T-cell (primary cell): ENCODE measurements around the gene CRYBG3. TPM values are rescaled to one million over a fixed set of nuclear protein-coding genes. Genes with fewer than 3 reads are reported as not detected.

Experiments used
- ATAC-seq, 4 experiments: fragments of 200-7000 bp in 3 of 4; fragments of 150-1000 bp in 1 of 4; cut with Tn5 transposase; replicated peaks in 1 of 4; 1 replicate in 3 of 4; 2 replicates in 1 of 4; pipeline ENCODE4 v1.10.0; 2021; ENCODE audit warnings: moderate library complexity in 3 of 4, mild to moderate bottlenecking in 2 of 4, moderate number of reproducible peaks in 1 of 4
- CTCF ChIA-PET, 2 donors: fragments of 300-600 bp; sonication (Branson Sonifier 250); formaldehyde crosslinking; loops; one replicate each; lab custom pipeline; 2022; ENCODE audit warnings: antibody characterized with exemption in 2 of 2; lab: Charles Lee
- POLR2A ChIA-PET, 2 donors: fragments of 300-600 bp; sonication (Branson Sonifier 250); formaldehyde crosslinking; loops; one replicate each; lab custom pipeline; 2022; ENCODE audit warnings: antibody characterized with exemption in 2 of 2; lab: Charles Lee
- DNase-seq, 35 experiments: peaks; one replicate each; pipeline versions ENCODE4 v3.0.0 to v3.0.0-alpha.2; 2013 to 2023
- H3K27ac ChIP-seq: one replicate; pipeline ENCODE4 v1.5.1; 2013; ENCODE audit warnings: low read length
- H3K27me3 ChIP-seq, 2 experiments: replicated peaks in 1 of 2; 1 replicate in 1 of 2; 2 replicates in 1 of 2; pipeline versions ENCODE4 v1.6.1 to v1.7.0; 2013; ENCODE audit warnings: low read length in 1 of 2, mixed read lengths in 1 of 2; ENCODE audit not compliant: control insufficient read depth in 2 of 2, insufficient read depth in 2 of 2; ENCODE audit errors: extremely low read depth in 1 of 2
- H3K36me3 ChIP-seq, 2 donors: 1 replicate in 1 of 2; 2 replicates in 1 of 2; pipeline versions ENCODE4 v1.6.1 to v1.7.0; 2013; ENCODE audit warnings: low read length in 1 of 2; ENCODE audit not compliant: control insufficient read depth in 2 of 2, insufficient read depth in 1 of 2; ENCODE audit errors: extremely low read depth in 1 of 2
- H3K4me1 ChIP-seq, 2 experiments: 1 replicate in 1 of 2; 2 replicates in 1 of 2; pipeline versions ENCODE4 v1.6.1 to v1.7.0; 2013; ENCODE audit warnings: low read length in 2 of 2, mixed read lengths in 1 of 2; ENCODE audit not compliant: insufficient read depth in 2 of 2, control insufficient read depth in 1 of 2; ENCODE audit errors: extremely low read depth in 1 of 2
- H3K4me3 ChIP-seq, 2 donors: 1 replicate in 1 of 2; 2 replicates in 1 of 2; pipeline versions ENCODE4 v1.5.1 to v1.7.0; 2013; ENCODE audit warnings: mild to moderate bottlenecking in 2 of 2, low read length in 1 of 2, moderate library complexity in 1 of 2; ENCODE audit not compliant: control insufficient read depth in 1 of 2; ENCODE audit errors: extremely low read depth in 1 of 2
- H3K9me3 ChIP-seq: 2 replicates; pipeline ENCODE4 v1.7.0; 2013
- H3K27ac Mint-ChIP-seq, 2 donors: one replicate each; pipeline ENCODE4 v1.8.0; 2020 to 2021; ENCODE audit warnings: mild to moderate bottlenecking in 2 of 2, mixed read lengths in 2 of 2
- H3K27me3 Mint-ChIP-seq, 2 donors: one replicate each; pipeline ENCODE4 v1.8.0; 2021 to 2022; ENCODE audit warnings: mixed read lengths in 2 of 2
- H3K36me3 Mint-ChIP-seq: one replicate; pipeline ENCODE4 v1.8.0; 2021; ENCODE audit warnings: mixed read lengths
- H3K4me1 Mint-ChIP-seq, 3 donors: one replicate each; pipeline ENCODE4 v1.8.0; 2020 to 2022; ENCODE audit warnings: mixed read lengths in 3 of 3, mild to moderate bottlenecking in 1 of 3
- H3K4me3 Mint-ChIP-seq, 3 donors: one replicate each; pipeline ENCODE4 v1.8.0; 2020 to 2022; ENCODE audit warnings: mild to moderate bottlenecking in 3 of 3, mixed read lengths in 3 of 3, moderate library complexity in 3 of 3
- H3K9me3 Mint-ChIP-seq, 3 donors: one replicate each; pipeline ENCODE4 v1.8.0; 2020 to 2022; ENCODE audit warnings: mixed read lengths in 3 of 3
- WGBS: methylation state at CpG from one replicate; pipeline ENCODE4 v1.1.5; 2013; ENCODE audit warnings: missing lambda C conversion rate; ENCODE audit not compliant: insufficient coverage; 5-methylcytosine and 5-hydroxymethylcytosine counted together
- total RNA-seq, 35 experiments: library from RNA in 6 of 35; stranded (reverse) in 6 of 35; fragments of 120-200 nt in 1 of 35; gene quantifications; one replicate each; pipeline versions ENCODE4 v1.2.1 to v1.2.4 and lab custom pipeline; 2013 to 2026

CRYBG3 gene
- total RNA-seq, 5 donors from 2014 or later (not counting 1 experiment from before 2014, with no cell fraction given) = 3.1 to 5.8 (median 5.3) TPM

GRCh38 chr3:97821287-97821773 lies 481 bp upstream of the CRYBG3 start:
- ATAC-seq (peak; percentile 54 to 66 (median 58)), DNase-seq (peak in 24 of 35 experiments; percentile 12 to 62 (median 40))
- Histone ChIP-seq H3K36me3 (no peaks in the 10 kb centered on the region), H3K9me3 (no peaks in the 10 kb centered on the region), H3K4me1 (peaks cover 2 to 20% of the 10 kb centered on the region in 2 experiments), H3K27ac (peak overlapping the region; percentile 74), H3K4me3 (peak overlapping the region; percentile 68 to 85), H3K27me3 (peaks cover 0 to 7% of the 10 kb centered on the region in 2 experiments)
- under 1% methylated on average over 23 of the region's 23 CpGs for WGBS
- Mint-ChIP-seq H3K27ac (peak overlapping the region; percentile 76 to 82), H3K4me1 (peaks cover 25 to 30% (median 26%) of the 10 kb centered on the region in 3 donors), H3K36me3 (no peaks in the 10 kb centered on the region), H3K4me3 (peak overlapping the region; percentile 92 to 96 (median 92)), H3K27me3 (peaks cover 0 to 12% of the 10 kb centered on the region in 2 donors), H3K9me3 (no peaks in the 10 kb centered on the region)
- POLR2A ChIA-PET = interaction anchor here (0.6 to 1.3 kb wide), 5 partner anchors 42 to 702 kb away, joined by 3 to 6 read pairs (median 3); partner anchors contain the start of gene CLDND1 (in 1 of the 2)
- CTCF ChIA-PET = interaction anchor here (0.5 to 2.1 kb wide), 12 partner anchors 18 to 219 kb away, joined by 3 to 9 read pairs (median 4); partner anchors contain the start of gene ARL6 (in 1 of the 2)

- peaks cover 2 to 20% of the 10 kb centered on the region in 2 experiments for H3K4me1 ChIP-seq
- no peak overlapping the region for H3K27ac ChIP-seq
These were observed 556 bp downstream of the CRYBG3 start for GRCh38 chr3:97822359-97822775.

GRCh38 chr3:97823046-97824004 lies 1.5 kb downstream of the CRYBG3 start:
- Histone ChIP-seq H3K36me3 (no peaks in the 10 kb centered on the region), H3K4me3 (peak overlapping the region in 1 of 2 donors; percentile 68), H3K27me3 (peaks cover 0 to 7% of the 10 kb centered on the region in 2 experiments), H3K9me3 (no peaks in the 10 kb centered on the region), H3K27ac (no peak overlapping the region), H3K4me1 (peaks cover 2 to 20% of the 10 kb centered on the region in 2 experiments)
- ATAC-seq = no peak
- no peaks in the 10 kb centered on the region for H3K36me3 Mint-ChIP-seq
- no peak for DNase-seq
- WGBS = 87% methylated on average over 9 of the region's 17 CpGs
- peak overlapping the region in 1 of 2 donors; percentile 3 for H3K27ac Mint-ChIP-seq
- H3K4me1 Mint-ChIP-seq = peaks cover 25 to 30% (median 26%) of the 10 kb centered on the region in 3 donors
- peak overlapping the region; percentile 92 to 96 (median 92) for H3K4me3 Mint-ChIP-seq
- no peaks in the 10 kb centered on the region for H3K9me3 Mint-ChIP-seq
- peaks cover 0 to 12% of the 10 kb centered on the region in 2 donors for H3K27me3 Mint-ChIP-seq
- ChIA-PET POLR2A (no interaction called here), CTCF (interaction anchor here in 1 of 2 donors (1.9 kb wide), 1 partner anchor 199 kb away, joined by 4 read pairs; no protein-coding TSS in a partner anchor)

More at GRCh38 chr3:97822359-97822775, 556 bp downstream of the CRYBG3 start:
- ATAC-seq (peak in 3 of 4 experiments; percentile 12 to 19 (median 17)), DNase-seq (peak in 12 of 35 experiments; percentile 0 to 31 (median 8))
- under 1% methylated on average over 19 of the region's 36 CpGs for whole genome bisulfite sequencing
- Histone ChIP-seq H3K9me3 (no peaks in the 10 kb centered on the region), H3K4me3 (peak overlapping the region; percentile 68 to 85), H3K27me3 (peaks cover 0 to 7% of the 10 kb centered on the region in 2 experiments), H3K36me3 (no peaks in the 10 kb centered on the region)
- Mint-ChIP-seq H3K27me3 (peaks cover 0 to 12% of the 10 kb centered on the region in 2 donors), H3K27ac (peak overlapping the region; percentile 62 to 78), H3K9me3 (no peaks in the 10 kb centered on the region), H3K4me1 (peaks cover 25 to 30% (median 26%) of the 10 kb centered on the region in 3 donors), H3K4me3 (peak overlapping the region; percentile 92 to 96 (median 92)), H3K36me3 (no peaks in the 10 kb centered on the region)
- ChIA-PET CTCF (interaction anchor here (0.9 to 2.1 kb wide), 8 partner anchors 17 to 218 kb away, joined by 3 to 9 read pairs (median 4); partner anchors contain the start of gene ARL6 (in 1 of the 2)), POLR2A (interaction anchor here (1.2 to 1.3 kb wide), 2 partner anchors 122 to 149 kb away, joined by 3 to 6 read pairs; no protein-coding TSS in a partner anchor)

- H3K9me3 ChIP-seq = no peaks in the 10 kb centered on the region
- CTCF ChIA-PET = interaction anchor here in 1 of 2 donors (0.9 kb wide), 1 partner anchor 26 kb away, joined by 3 read pairs; no protein-coding TSS in a partner anchor
- H3K27me3 ChIP-seq = peaks cover 0 to 7% of the 10 kb centered on the region in 2 experiments
- Mint-ChIP-seq H3K27me3 (peaks cover 0 to 12% of the 10 kb centered on the region in 2 donors), H3K36me3 (no peaks in the 10 kb centered on the region), H3K9me3 (no peaks in the 10 kb centered on the region), H3K27ac (no peak overlapping the region), H3K4me3 (no peak overlapping the region), H3K4me1 (peaks cover 25 to 33% (median 26%) of the 10 kb centered on the region in 3 donors)
- ATAC-seq = no peak
- H3K27ac ChIP-seq = no peak overlapping the region
- POLR2A ChIA-PET = no interaction called here
- WGBS = 100% methylated on average over 1 of the region's 1 CpG
- H3K36me3 ChIP-seq = no peaks in the 10 kb centered on the region
- H3K4me1 ChIP-seq = peaks cover 2 to 20% of the 10 kb centered on the region in 2 experiments
- no peak overlapping the region for H3K4me3 ChIP-seq
- DNase-seq = no peak
These were observed 3.3 kb downstream of the CRYBG3 start for GRCh38 chr3:97825101-97825500.

- ATAC-seq = no peak
- DNase-seq = no peak
- Histone ChIP-seq H3K9me3 (no peaks in the 10 kb centered on the region), H3K4me3 (no peak overlapping the region), H3K4me1 (no peaks in the 10 kb centered on the region), H3K36me3 (no peaks in the 10 kb centered on the region), H3K27ac (no peak overlapping the region), H3K27me3 (no peaks in the 10 kb centered on the region)
- peaks cover 0 to 6% of the 10 kb centered on the region in 2 donors for H3K27me3 Mint-ChIP-seq
- POLR2A ChIA-PET = interaction anchor here (0.5 to 0.7 kb wide), 2 partner anchors 45 to 163 kb away, joined by 3 to 9 read pairs; no protein-coding TSS in a partner anchor
- peaks cover 3% of the 10 kb centered on the region for H3K36me3 Mint-ChIP-seq
- peaks cover 9 to 16% (median 12%) of the 10 kb centered on the region in 3 donors for H3K4me1 Mint-ChIP-seq
- CTCF ChIA-PET = no interaction called here
- WGBS = no CpG with 5 or more reads among the region's 2 CpGs
- H3K9me3 Mint-ChIP-seq = peaks cover 0 to 7% (median 3%) of the 10 kb centered on the region in 3 donors
- H3K27ac Mint-ChIP-seq = no peak overlapping the region
- no peak overlapping the region for H3K4me3 Mint-ChIP-seq
These were observed 6.1 kb downstream of the CRYBG3 start for GRCh38 chr3:97827741-97828471.
